PC-3 (cell line): ENCODE results near the gene TGFB2. TPM values are rescaled to one million over a fixed set of nuclear protein-coding genes. Genes with fewer than 3 reads are reported as not detected.

ENCODE experiments used
- ATAC-seq: fragments of 200-7000 bp; cut with Tn5 transposase; 2 replicates; pipeline ENCODE4 v1.9.1; 2020; ENCODE audit warnings: mild to moderate bottlenecking, moderate library complexity
- BruUV-seq: library from RNA; stranded (reverse); fragments of 400-500 nt; replicated peaks from 2 replicates; lab custom pipeline; 2021; lab: Mats Ljungman, UMichigan
- CTCF ChIA-PET: fragments of 300-600 bp; sonication (Branson Sonifier 250); formaldehyde crosslinking; loops from one replicate; lab custom pipeline; 2022; ENCODE audit warnings: antibody characterized with exemption; lab: Charles Lee
- POLR2A ChIA-PET: fragments of 300-600 bp; sonication (Branson Sonifier 250); formaldehyde crosslinking; loops from one replicate; lab custom pipeline; 2022; ENCODE audit warnings: antibody characterized with exemption; ENCODE audit not compliant: unreplicated experiment; lab: Charles Lee
- DNase-seq: peaks from one replicate; pipeline ENCODE4 v3.0.0-alpha.2; 2015
- H2AFZ ChIP-seq: fragments of 300-600 bp; sonication (generic); 2 replicates; pipeline ENCODE4 v1.6.0; 2016; ENCODE audit warnings: antibody characterized with exemption, low read length
- H3F3A ChIP-seq: fragments of 300-600 bp; sonication (generic); one replicate; pipeline ENCODE4 v1.6.0; 2017; ENCODE audit warnings: antibody characterized with exemption, low read length, control low read depth, mild to moderate bottlenecking; ENCODE audit not compliant: unreplicated experiment
- H3K27ac ChIP-seq: fragments of 300-600 bp; sonication (generic); 2 replicates; pipeline ENCODE4 v1.5.1; 2016; ENCODE audit warnings: mild to moderate bottlenecking, low read length
- H3K27me3 ChIP-seq: fragments of 300-600 bp; sonication (generic); 2 replicates; pipeline ENCODE4 v1.6.1; 2016; ENCODE audit warnings: low read length, mixed read lengths
- H3K36me3 ChIP-seq: fragments of 300-600 bp; sonication (generic); 2 replicates; pipeline ENCODE4 v1.6.1; 2016; ENCODE audit warnings: low read depth, mixed run types, low read length, mixed read lengths
- H3K4me1 ChIP-seq: fragments of 300-600 bp; sonication (generic); 2 replicates; pipeline ENCODE4 v1.5.1; 2016; ENCODE audit warnings: low read length; ENCODE audit not compliant: insufficient read depth
- H3K4me2 ChIP-seq: fragments of 300-600 bp; sonication (generic); 2 replicates; pipeline ENCODE4 v1.6.0; 2016; ENCODE audit warnings: low read length
- H3K4me3 ChIP-seq: fragments of 300-600 bp; sonication (generic); 2 replicates; pipeline ENCODE4 v1.5.1; 2016; ENCODE audit warnings: mild to moderate bottlenecking, low read length, mixed read lengths
- H3K79me2 ChIP-seq: fragments of 300-600 bp; sonication (generic); 2 replicates; pipeline ENCODE4 v1.6.1; 2017; ENCODE audit warnings: low read length, mixed read lengths
- H3K9ac ChIP-seq: fragments of 300-600 bp; sonication (generic); 2 replicates; pipeline ENCODE4 v1.6.0; 2016; ENCODE audit warnings: mild to moderate bottlenecking, low read length
- H3K9me2 ChIP-seq: fragments of 300-600 bp; sonication (generic); replicated peaks from 2 replicates; pipeline ENCODE4 v1.6.1; 2016; ENCODE audit warnings: mixed run types, low read length, mixed read lengths
- H3K9me3 ChIP-seq: fragments of 300-600 bp; sonication (generic); 2 replicates; pipeline ENCODE4 v1.6.1; 2016; ENCODE audit warnings: low read length, mixed read lengths
- H4K20me1 ChIP-seq: fragments of 300-600 bp; sonication (generic); 2 replicates; pipeline ENCODE4 v1.6.1; 2016; ENCODE audit warnings: low read length, mixed read lengths
- EZH2 ChIP-seq: fragments of 300-600 bp; sonication (generic); IDR thresholded peaks from one replicate; pipeline ENCODE4 v1.6.1; 2017; ENCODE audit warnings: antibody characterized with exemption, mild to moderate bottlenecking, low read length; ENCODE audit not compliant: unreplicated experiment
- EZH2phosphoT487 ChIP-seq: fragments of 300-600 bp; sonication (generic); IDR thresholded peaks from 2 replicates; pipeline ENCODE4 v1.6.1; 2018; ENCODE audit warnings: mild to moderate bottlenecking, antibody characterized with exemption, low read length, borderline replicate concordance
- intact Hi-C: fragments of 100-400 bp; cut with micrococcal nuclease; formaldehyde crosslinking; loops from 2 replicates; pipeline ENCODE4 v1.9.0; 2023
- total RNA-seq: library from RNA; depleted of rRNA; stranded (reverse); fragments of >200 nt; gene quantifications from 2 replicates; pipeline ENCODE4 v1.2.3, GENCODE V29; 2014
- TF ChIP-seq, protein P1 (sequence below): fragments of 300-600 bp; sonication (generic); conservative IDR thresholded peaks from 2 replicates; pipeline ENCODE4 v1.5.1; 2017; ENCODE audit warnings: antibody characterized with exemption, low read depth, mild to moderate bottlenecking, low read length

Gene TGFB2
- total RNA-seq, 1 experiment from 2014 or later: 50.3 TPM

DNA sequence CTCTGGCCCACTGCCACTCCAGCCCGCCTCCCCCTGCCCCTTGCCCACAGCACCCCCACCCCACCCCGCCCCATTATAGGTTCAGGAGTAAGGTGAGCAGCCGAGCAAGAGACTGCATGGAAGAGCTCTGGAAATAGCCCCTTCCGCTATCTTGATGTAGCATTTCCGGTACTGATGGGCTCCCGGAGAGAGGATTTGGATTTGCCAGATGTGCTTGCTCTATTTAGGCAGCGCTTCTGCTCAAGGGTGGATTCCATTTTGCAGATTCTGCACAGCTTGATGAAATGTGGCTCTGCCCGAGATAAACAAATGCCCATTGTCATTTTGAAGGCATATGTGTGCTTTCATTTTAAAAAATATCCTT lies 6.9 kb downstream of the TGFB2 start:
- Histone ChIP-seq H3K36me3 (peaks cover 54% of the 10 kb centered on the region), H4K20me1 (peaks cover 63% of the 10 kb centered on the region), H3K79me2 (peaks cover 100% of the 10 kb centered on the region), H3K9ac (no peak overlapping the region), H3K9me2 (no peaks in the 10 kb centered on the region), H2AFZ (no peak overlapping the region), H3F3A (no peaks in the 10 kb centered on the region), H3K27ac (no peak overlapping the region), H3K4me2 (peak overlapping the region; percentile 8; the same call in 1 of the 2 replicates), H3K9me3 (no peaks in the 10 kb centered on the region), H3K4me1 (peaks cover 47% of the 10 kb centered on the region), H3K4me3 (no peak overlapping the region), H3K27me3 (no peaks in the 10 kb centered on the region)
- POLR2A ChIA-PET: no interaction called here
- CTCF ChIA-PET: no interaction called here
- BruUV-seq: no TSS peak
- TF ChIP-seq, protein P1, sequence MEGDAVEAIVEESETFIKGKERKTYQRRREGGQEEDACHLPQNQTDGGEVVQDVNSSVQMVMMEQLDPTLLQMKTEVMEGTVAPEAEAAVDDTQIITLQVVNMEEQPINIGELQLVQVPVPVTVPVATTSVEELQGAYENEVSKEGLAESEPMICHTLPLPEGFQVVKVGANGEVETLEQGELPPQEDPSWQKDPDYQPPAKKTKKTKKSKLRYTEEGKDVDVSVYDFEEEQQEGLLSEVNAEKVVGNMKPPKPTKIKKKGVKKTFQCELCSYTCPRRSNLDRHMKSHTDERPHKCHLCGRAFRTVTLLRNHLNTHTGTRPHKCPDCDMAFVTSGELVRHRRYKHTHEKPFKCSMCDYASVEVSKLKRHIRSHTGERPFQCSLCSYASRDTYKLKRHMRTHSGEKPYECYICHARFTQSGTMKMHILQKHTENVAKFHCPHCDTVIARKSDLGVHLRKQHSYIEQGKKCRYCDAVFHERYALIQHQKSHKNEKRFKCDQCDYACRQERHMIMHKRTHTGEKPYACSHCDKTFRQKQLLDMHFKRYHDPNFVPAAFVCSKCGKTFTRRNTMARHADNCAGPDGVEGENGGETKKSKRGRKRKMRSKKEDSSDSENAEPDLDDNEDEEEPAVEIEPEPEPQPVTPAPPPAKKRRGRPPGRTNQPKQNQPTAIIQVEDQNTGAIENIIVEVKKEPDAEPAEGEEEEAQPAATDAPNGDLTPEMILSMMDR: no peak
- TF ChIP-seq EZH2 (no peak), EZH2phosphoT487 (no peak)
- DNase-seq (no peak), ATAC-seq (no peak)
- intact Hi-C loops: no loop called here

DNA sequence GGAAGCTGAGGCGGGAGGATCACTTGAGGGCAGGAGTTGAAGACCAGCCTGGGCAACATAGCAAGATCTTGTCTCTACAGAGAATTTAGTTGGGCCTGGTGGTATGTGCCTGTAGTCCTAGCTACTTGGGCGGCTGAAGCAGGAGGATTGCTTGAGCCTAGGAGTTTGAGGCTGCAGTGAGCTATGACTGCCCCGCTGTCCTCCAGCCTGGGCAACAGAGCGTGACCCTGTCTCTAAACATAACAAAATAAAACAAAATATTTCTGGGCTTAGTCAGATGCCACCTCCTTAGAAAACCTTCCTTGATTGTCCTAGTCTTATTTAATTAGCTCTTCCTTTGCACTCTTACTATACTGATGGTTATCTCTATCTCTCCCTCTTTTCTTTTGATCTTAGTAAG lies 8.5 kb downstream of the TGFB2 start:
- H4K20me1 ChIP-seq: peaks cover 63% of the 10 kb centered on the region
- ChIA-PET POLR2A (interaction anchor here (0.6 kb wide), 1 partner anchor 11 kb away, joined by 3 read pairs; no protein-coding TSS in a partner anchor), CTCF (interaction anchor here (0.6 kb wide), 1 partner anchor 192 kb away, joined by 3 read pairs; no protein-coding TSS in a partner anchor)
- DNase-seq (no peak), ATAC-seq (peak; percentile 17; the same call in 1 of the 2 replicates)
- TF ChIP-seq, protein P1: no peak
- no peak for TF ChIP-seq EZH2
- TF ChIP-seq EZH2phosphoT487: no peak
- no peaks in the 10 kb centered on the region for H3K27me3 ChIP-seq
- H3K79me2 ChIP-seq: peaks cover 100% of the 10 kb centered on the region
- peaks cover 55% of the 10 kb centered on the region for H3K4me1 ChIP-seq
- no peaks in the 10 kb centered on the region for H3K9me3 ChIP-seq
- H3K9me2 ChIP-seq: no peaks in the 10 kb centered on the region
- H3K36me3 ChIP-seq: peaks cover 63% of the 10 kb centered on the region
- no peaks in the 10 kb centered on the region for H3F3A ChIP-seq
- H2AFZ ChIP-seq: no peak overlapping the region
- BruUV-seq: no TSS peak
- H3K4me3 ChIP-seq: no peak overlapping the region
- no peak overlapping the region for H3K27ac ChIP-seq
- no peak overlapping the region for H3K9ac ChIP-seq
- H3K4me2 ChIP-seq: peak overlapping the region; percentile 8; the same call in 1 of the 2 replicates
- intact Hi-C loops: no loop called here

- peaks cover 45% of the 10 kb centered on the region for H3K4me1 ChIP-seq
- no peak overlapping the region for H3K27ac ChIP-seq
- TF ChIP-seq EZH2phosphoT487 (no peak), EZH2 (no peak)
- TF ChIP-seq, protein P1: no peak
- intact Hi-C loops: no loop called here
- no peak overlapping the region for H3K4me2 ChIP-seq
- no peak overlapping the region for H2AFZ ChIP-seq
- no peak overlapping the region for H3K4me3 ChIP-seq
- H3K9ac ChIP-seq: no peak overlapping the region
- H3K9me2 ChIP-seq: no peaks in the 10 kb centered on the region
- H3K79me2 ChIP-seq: peaks cover 100% of the 10 kb centered on the region
- no peaks in the 10 kb centered on the region for H3K27me3 ChIP-seq
- POLR2A ChIA-PET: no interaction called here
- CTCF ChIA-PET: no interaction called here
- peaks cover 47% of the 10 kb centered on the region for H4K20me1 ChIP-seq
- H3K36me3 ChIP-seq: peaks cover 67% of the 10 kb centered on the region
- no TSS peak for BruUV-seq
- DNase-seq: no peak
- no peaks in the 10 kb centered on the region for H3F3A ChIP-seq
- ATAC-seq: no peak
- no peaks in the 10 kb centered on the region for H3K9me3 ChIP-seq
These were observed 10.1 kb downstream of the TGFB2 start for GRCh38 chr1:218355278-218355677.
